Activated CD8-positive, alpha-beta T cell treated with anti-CD3 and anti-CD28 coated beads for 36 hours (primary cell): ENCODE results near the gene ZIC4. TPM values are rescaled to one million over a fixed set of nuclear protein-coding genes. Genes with fewer than 3 reads are reported as not detected.

Experiments
- ATAC-seq: fragments of 200-7000 bp; cut with Tn5 transposase; one replicate; pipeline ENCODE4 v1.10.0; 2021; ENCODE audit warnings: mild to moderate bottlenecking, moderate library complexity
- CTCF ChIA-PET: fragments of 350-600 bp; sonication (Branson Sonifier 250); formaldehyde crosslinking; loops from one replicate; lab custom pipeline; 2021; ENCODE audit warnings: antibody characterized with exemption; lab: Charles Lee
- POLR2A ChIA-PET: fragments of 350-600 bp; sonication (Branson Sonifier 250); formaldehyde crosslinking; loops from one replicate; lab custom pipeline; 2021; ENCODE audit warnings: antibody characterized with exemption; lab: Charles Lee
- DNase-seq: peaks from one replicate; pipeline ENCODE4 v3.0.0-alpha.2; 2020
- H3K27ac Mint-ChIP-seq: one replicate; pipeline ENCODE4 v1.8.0; 2021; ENCODE audit warnings: mild to moderate bottlenecking, mixed read lengths
- H3K27me3 Mint-ChIP-seq: one replicate; pipeline ENCODE4 v1.8.0; 2021; ENCODE audit warnings: mixed read lengths
- H3K36me3 Mint-ChIP-seq: one replicate; pipeline ENCODE4 v1.8.0; 2021; ENCODE audit warnings: low read depth, mixed read lengths
- H3K4me1 Mint-ChIP-seq: one replicate; pipeline ENCODE4 v1.8.0; 2021; ENCODE audit warnings: low read depth, mixed read lengths
- H3K4me3 Mint-ChIP-seq: one replicate; pipeline ENCODE4 v1.8.0; 2021; ENCODE audit warnings: mild to moderate bottlenecking, moderate library complexity, mixed read lengths
- H3K9me3 Mint-ChIP-seq: one replicate; pipeline ENCODE4 v1.8.0; 2021; ENCODE audit warnings: mixed read lengths
- intact Hi-C: fragments of 100-400 bp; cut with micrococcal nuclease; formaldehyde crosslinking; loops from one replicate; pipeline ENCODE4 v1.10.0; 2022
- total RNA-seq, 2 experiments: library from RNA; stranded (reverse); gene quantifications; one replicate each; pipeline ENCODE4 v1.2.3, GENCODE V29; 2021
- TF ChIP-seq, protein P1 (sequence below): fragments of 200-600 bp; IDR thresholded peaks from one replicate; pipeline ENCODE4 v1.8.0; 2022; ENCODE audit warnings: antibody characterized with exemption, mild to moderate bottlenecking

Gene ZIC4
- total RNA-seq, 2 experiments from 2014 or later, result not detected

GRCh38 chr3:147367676-147368075 is 38.7 kb downstream of the ZIC4 start:
- POLR2A ChIA-PET, result no interaction called here

GRCh38 chr3:147365196-147366115 is 40.9 kb downstream of the ZIC4 start:
- Mint-ChIP-seq H3K27me3 (peaks cover 54% of the 10 kb centered on the region), H3K4me3 (no peak overlapping the region), H3K4me1 (peaks cover 2% of the 10 kb centered on the region), H3K9me3 (no peaks in the 10 kb centered on the region), H3K27ac (no peak overlapping the region), H3K36me3 (no peaks in the 10 kb centered on the region)
- intact Hi-C loops, result no loop called here
- POLR2A ChIA-PET, result no interaction called here
- TF ChIP-seq, protein P1, sequence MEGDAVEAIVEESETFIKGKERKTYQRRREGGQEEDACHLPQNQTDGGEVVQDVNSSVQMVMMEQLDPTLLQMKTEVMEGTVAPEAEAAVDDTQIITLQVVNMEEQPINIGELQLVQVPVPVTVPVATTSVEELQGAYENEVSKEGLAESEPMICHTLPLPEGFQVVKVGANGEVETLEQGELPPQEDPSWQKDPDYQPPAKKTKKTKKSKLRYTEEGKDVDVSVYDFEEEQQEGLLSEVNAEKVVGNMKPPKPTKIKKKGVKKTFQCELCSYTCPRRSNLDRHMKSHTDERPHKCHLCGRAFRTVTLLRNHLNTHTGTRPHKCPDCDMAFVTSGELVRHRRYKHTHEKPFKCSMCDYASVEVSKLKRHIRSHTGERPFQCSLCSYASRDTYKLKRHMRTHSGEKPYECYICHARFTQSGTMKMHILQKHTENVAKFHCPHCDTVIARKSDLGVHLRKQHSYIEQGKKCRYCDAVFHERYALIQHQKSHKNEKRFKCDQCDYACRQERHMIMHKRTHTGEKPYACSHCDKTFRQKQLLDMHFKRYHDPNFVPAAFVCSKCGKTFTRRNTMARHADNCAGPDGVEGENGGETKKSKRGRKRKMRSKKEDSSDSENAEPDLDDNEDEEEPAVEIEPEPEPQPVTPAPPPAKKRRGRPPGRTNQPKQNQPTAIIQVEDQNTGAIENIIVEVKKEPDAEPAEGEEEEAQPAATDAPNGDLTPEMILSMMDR, result no peak
- DNase-seq, result no peak
- CTCF ChIA-PET, result no interaction called here
- ATAC-seq, result no peak

More at GRCh38 chr3:147367676-147368075, 38.7 kb downstream of the ZIC4 start:
- TF ChIP-seq, protein P1, result no peak
- intact Hi-C loops, result no loop called here
- Mint-ChIP-seq H3K27ac (no peak overlapping the region), H3K36me3 (no peaks in the 10 kb centered on the region), H3K9me3 (no peaks in the 10 kb centered on the region), H3K4me3 (no peak overlapping the region), H3K27me3 (peaks cover 59% of the 10 kb centered on the region), H3K4me1 (no peaks in the 10 kb centered on the region)
- ATAC-seq (no peak), DNase-seq (no peak)
- CTCF ChIA-PET, result no interaction called here

DNA sequence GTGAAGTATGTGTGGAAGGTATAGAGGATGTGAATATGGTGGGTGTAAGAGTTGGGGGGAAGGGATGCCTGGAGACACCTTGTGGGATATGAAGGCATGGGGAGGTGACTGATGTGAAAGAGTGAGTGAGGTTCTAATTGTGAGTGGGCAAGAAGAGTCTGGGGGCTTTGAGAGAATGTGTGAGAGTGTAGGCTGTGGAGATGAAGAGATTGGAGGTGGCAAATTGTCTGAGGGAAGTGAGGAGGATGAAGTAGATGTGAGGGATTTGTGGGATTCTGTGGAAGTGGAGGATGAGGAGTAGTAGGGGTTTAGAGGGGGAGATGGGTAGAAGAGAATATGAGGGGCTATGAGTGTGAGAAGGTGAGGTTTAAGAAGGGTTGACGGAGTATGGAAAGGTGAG is 41.6 kb downstream of the ZIC4 start:
- DNase-seq (no peak), ATAC-seq (no peak)
- CTCF ChIA-PET, result no interaction called here
- no peaks in the 10 kb centered on the region for H3K36me3 Mint-ChIP-seq
- TF ChIP-seq, protein P1, result no peak
- H3K27ac Mint-ChIP-seq, result no peak overlapping the region
- POLR2A ChIA-PET, result no interaction called here
- no peak overlapping the region for H3K4me3 Mint-ChIP-seq
- no peaks in the 10 kb centered on the region for H3K9me3 Mint-ChIP-seq
- intact Hi-C loops, result no loop called here
- peaks cover 54% of the 10 kb centered on the region for H3K27me3 Mint-ChIP-seq
- H3K4me1 Mint-ChIP-seq, result peaks cover 2% of the 10 kb centered on the region

GRCh38 chr3:147361454-147362420 is 44.6 kb downstream of the ZIC4 start:
- CTCF ChIA-PET, result interaction anchor here (1.0 to 2.0 kb wide), 3 partner anchors 8 to 43 kb away, joined by 3 to 7 read pairs (median 6); no protein-coding TSS in a partner anchor
- Mint-ChIP-seq H3K36me3 (no peaks in the 10 kb centered on the region), H3K4me3 (no peak overlapping the region), H3K9me3 (no peaks in the 10 kb centered on the region), H3K27ac (no peak overlapping the region), H3K4me1 (peaks cover 2% of the 10 kb centered on the region), H3K27me3 (peaks cover 59% of the 10 kb centered on the region)
- DNase-seq (peak; percentile 65), ATAC-seq (no peak)
- intact Hi-C loops, result no loop called here
- POLR2A ChIA-PET, result no interaction called here
- TF ChIP-seq, protein P1, result peak; percentile 52
